T-helper 17 cell (primary cell): ENCODE data around the gene GPC3. TPM values are rescaled to one million over a fixed set of nuclear protein-coding genes. Genes with fewer than 3 reads are reported as not detected.

Experiments used
- ATAC-seq: fragments of 150-1000 bp; cut with Tn5 transposase; 2 replicates; pipeline ENCODE4 v1.10.0; 2021; ENCODE audit warnings: mild to moderate bottlenecking, moderate library complexity
- DNase-seq, 3 donors: peaks; one replicate each; pipeline versions ENCODE4 v3.0.0 to v3.0.0-alpha.2; 2020 to 2021
- H3K9me3 ChIP-seq: one replicate; pipeline ENCODE4 v1.7.0; 2013; ENCODE audit warnings: low read length, mild to moderate bottlenecking; ENCODE audit not compliant: control insufficient read depth, poor library complexity, severe bottlenecking
- H3K27ac Mint-ChIP-seq: one replicate; pipeline ENCODE4 v1.8.0; 2022; ENCODE audit warnings: mild to moderate bottlenecking, moderate library complexity, mixed read lengths
- H3K27me3 Mint-ChIP-seq: one replicate; pipeline ENCODE4 v1.8.0; 2022; ENCODE audit warnings: mixed read lengths
- H3K36me3 Mint-ChIP-seq: one replicate; pipeline ENCODE4 v1.8.0; 2022; ENCODE audit warnings: low read depth, mixed read lengths
- H3K4me1 Mint-ChIP-seq: one replicate; pipeline ENCODE4 v1.8.0; 2022; ENCODE audit warnings: mild to moderate bottlenecking, mixed read lengths
- H3K4me3 Mint-ChIP-seq: one replicate; pipeline ENCODE4 v1.8.0; 2022; ENCODE audit warnings: mild to moderate bottlenecking, moderate library complexity, mixed read lengths
- total RNA-seq, 4 donors: library from RNA in 2 of 4; stranded (reverse) in 2 of 4; gene quantifications; one replicate each; pipeline ENCODE4 v1.2.3 and lab custom pipeline; 2022 to 2026

Gene GPC3
- total RNA-seq, 2 donors from 2014 or later, result 0.20 to 0.39 TPM

DNA sequence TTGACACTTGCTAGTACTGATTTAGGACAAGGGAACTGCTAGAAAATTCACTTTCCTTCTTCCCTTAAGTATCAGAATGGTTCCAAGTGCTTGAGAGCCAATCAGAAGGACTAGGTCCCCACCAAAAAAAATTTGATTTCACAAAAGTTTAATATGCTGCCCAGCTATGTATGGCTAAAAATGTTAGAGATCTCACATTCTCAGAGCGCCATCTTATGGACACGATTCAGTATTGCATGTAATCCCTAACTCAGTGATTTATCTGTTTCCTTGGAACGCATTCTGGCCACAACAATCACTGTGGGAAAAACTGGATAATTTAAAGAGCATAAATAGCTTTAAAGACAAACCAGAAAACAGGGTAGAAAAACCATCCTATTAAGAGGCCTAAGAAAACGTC, 315.0 kb downstream of the GPC3 start:
- DNase-seq (no peak), ATAC-seq (no peak)
- H3K4me1 Mint-ChIP-seq, result no peaks in the 10 kb centered on the region
- H3K9me3 ChIP-seq, result no peaks in the 10 kb centered on the region
- peaks cover 3% of the 10 kb centered on the region for H3K36me3 Mint-ChIP-seq
- H3K4me3 Mint-ChIP-seq, result no peak overlapping the region
- no peak overlapping the region for H3K27ac Mint-ChIP-seq
- peaks cover 5% of the 10 kb centered on the region for H3K27me3 Mint-ChIP-seq

DNA sequence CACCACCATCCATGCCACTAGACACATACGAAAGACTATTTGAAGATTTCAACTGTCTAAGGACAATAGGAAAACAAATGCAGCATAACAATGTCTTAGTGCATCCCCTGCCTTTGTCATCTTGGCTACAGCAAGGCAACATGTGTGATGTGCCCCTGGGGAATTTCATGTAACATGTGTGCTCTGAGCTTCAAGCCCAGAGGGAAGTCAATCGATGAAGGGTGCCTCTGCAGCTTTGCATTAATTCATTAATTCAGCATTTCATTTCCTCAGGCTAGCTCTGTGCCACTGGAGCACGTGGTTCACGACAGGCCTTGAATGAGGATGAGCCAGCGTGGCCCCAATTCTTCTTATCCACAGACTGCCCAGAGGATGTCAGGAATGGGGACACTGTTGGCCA, 316.2 kb downstream of the GPC3 start:
- no peak for ATAC-seq
- H3K27ac Mint-ChIP-seq, result no peak overlapping the region

DNA sequence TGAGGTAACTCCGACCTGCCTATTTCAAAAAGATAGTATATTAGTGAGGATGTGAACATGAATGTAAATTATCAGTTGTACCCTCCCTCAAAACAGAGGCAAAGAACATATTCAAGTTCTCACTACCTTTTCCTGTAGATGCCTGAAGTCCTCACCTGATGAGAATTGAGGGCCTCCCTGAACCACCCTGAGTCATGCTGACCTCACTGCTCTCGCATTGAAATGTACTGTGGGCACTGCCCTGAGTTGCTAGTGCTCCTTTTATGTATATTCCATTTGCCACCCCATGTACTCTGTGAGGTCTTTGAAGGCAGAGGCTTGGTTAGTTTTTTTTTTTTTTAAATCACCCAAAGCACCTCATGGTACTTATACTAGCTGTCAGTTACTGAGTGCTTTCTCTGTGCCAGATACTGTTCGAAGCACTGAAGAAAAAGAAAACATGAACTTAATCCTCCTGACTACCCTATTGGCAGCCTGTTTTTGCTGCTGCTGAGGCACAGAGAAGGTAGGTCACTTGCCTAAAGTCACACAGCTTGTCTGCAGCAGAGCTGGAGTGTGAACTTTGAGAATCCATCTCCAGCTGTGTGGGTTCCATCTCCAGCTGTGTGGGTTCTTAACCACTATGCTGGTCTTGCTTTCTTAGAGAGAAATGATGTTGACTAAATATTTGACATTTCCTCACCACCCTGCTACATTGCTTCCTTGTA, 317.0 kb downstream of the GPC3 start:
- ATAC-seq (no peak), DNase-seq (no peak)
- no peaks in the 10 kb centered on the region for H3K4me1 Mint-ChIP-seq
- no peaks in the 10 kb centered on the region for H3K9me3 ChIP-seq
- peaks cover 3% of the 10 kb centered on the region for H3K36me3 Mint-ChIP-seq
- H3K4me3 Mint-ChIP-seq, result no peak overlapping the region
- no peak overlapping the region for H3K27ac Mint-ChIP-seq
- peaks cover 5% of the 10 kb centered on the region for H3K27me3 Mint-ChIP-seq

More for the DNA sequence above, 316.2 kb downstream of the GPC3 start:
- Mint-ChIP-seq H3K36me3 (peaks cover 3% of the 10 kb centered on the region), H3K27me3 (peaks cover 5% of the 10 kb centered on the region), H3K4me1 (no peaks in the 10 kb centered on the region), H3K4me3 (no peak overlapping the region)
- H3K9me3 ChIP-seq, result no peaks in the 10 kb centered on the region
- DNase-seq, result no peak

DNA sequence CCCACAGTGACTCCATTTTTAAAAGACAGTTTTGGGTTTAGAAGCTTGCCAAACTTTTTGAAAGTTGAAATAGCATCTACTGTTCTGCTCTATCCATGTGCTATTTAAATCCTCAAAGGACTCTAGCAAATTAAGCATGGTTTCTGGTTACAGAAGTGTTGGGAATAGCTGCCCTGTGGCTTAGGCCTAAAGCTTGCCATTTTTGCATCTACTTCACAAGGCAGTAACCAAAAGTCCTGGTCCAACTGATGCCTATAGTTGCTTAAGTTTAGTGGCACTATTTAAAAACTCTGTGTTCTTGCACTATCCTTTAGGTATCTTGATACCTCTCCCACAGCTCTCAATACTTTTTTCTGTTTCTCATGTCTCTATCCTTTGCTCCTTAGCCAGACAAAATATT, 319.1 kb downstream of the GPC3 start:
- Mint-ChIP-seq H3K27ac (no peak overlapping the region), H3K27me3 (no peaks in the 10 kb centered on the region)

DNA sequence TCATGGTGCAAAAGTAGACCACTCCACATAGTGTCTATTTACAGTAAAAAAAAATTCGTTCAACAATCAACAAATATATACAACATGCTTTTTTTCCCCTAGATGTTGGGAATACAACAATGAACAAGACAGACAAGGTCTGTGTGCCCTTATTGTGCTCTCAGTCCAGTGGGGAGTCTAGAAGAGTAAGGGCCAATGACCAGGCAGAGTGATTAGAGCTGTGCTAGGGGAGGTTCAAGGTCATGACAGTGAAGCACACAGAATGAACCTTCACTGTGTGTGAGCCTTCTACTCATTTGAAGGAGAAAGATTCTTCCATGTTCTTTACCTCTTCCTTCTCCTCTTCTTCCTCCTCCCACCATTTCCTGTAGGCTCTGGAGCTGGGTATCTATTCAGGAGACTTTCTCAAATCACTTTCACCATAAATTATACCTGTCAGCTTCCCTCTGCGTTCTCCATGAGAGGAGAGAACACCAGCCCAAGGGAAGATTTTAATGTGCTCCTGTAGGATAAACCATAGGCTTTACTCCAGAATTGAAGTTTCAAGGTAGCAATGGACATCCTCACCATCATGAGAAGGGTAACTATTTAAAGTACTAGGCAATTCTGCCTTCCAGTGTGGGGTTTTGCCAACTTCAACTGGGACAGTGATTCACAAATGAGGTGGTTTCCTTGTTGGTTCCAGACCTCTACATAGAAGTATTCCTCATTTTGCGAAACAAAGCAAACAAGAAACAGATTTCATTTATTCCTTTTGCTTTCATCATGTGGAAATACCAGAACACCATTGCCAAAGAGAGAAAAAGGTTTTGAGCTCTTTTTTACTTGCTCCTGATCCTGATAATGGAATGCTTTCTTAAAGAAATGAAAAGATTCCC, 323.2 kb downstream of the GPC3 start:
- H3K4me3 Mint-ChIP-seq, result no peak overlapping the region
- no peak for DNase-seq
- no peaks in the 10 kb centered on the region for H3K27me3 Mint-ChIP-seq
- ATAC-seq, result no peak
- no peaks in the 10 kb centered on the region for H3K36me3 Mint-ChIP-seq
- no peaks in the 10 kb centered on the region for H3K4me1 Mint-ChIP-seq
- no peak overlapping the region for H3K27ac Mint-ChIP-seq
- no peaks in the 10 kb centered on the region for H3K9me3 ChIP-seq

More for the DNA sequence above, 319.1 kb downstream of the GPC3 start:
- Mint-ChIP-seq H3K36me3 (no peaks in the 10 kb centered on the region), H3K4me3 (no peak overlapping the region), H3K4me1 (no peaks in the 10 kb centered on the region)
- ATAC-seq, result no peak
- DNase-seq, result no peak
- no peaks in the 10 kb centered on the region for H3K9me3 ChIP-seq

DNA sequence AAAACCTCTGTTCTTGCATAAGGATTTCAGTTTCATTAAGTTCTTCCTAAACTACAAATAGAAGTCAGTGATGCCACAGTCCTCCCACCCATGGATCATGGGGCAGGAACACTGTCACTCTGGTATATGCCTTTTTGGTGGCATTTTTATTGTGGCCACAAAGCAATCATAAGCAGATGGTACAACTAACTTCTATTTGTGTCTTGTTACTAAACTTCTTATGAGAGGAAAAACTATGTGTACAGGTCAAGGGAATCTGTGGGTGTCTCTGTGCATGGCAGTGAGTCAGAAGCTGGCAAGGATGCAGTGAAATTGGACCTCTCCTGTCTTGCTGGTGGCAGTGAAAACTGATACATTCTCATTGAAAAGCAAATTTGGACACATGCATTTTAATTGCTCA, 325.1 kb downstream of the GPC3 start:
- no peaks in the 10 kb centered on the region for H3K27me3 Mint-ChIP-seq
- ATAC-seq (no peak), DNase-seq (no peak)
- no peaks in the 10 kb centered on the region for H3K36me3 Mint-ChIP-seq
- H3K27ac Mint-ChIP-seq, result no peak overlapping the region
- H3K4me3 Mint-ChIP-seq, result no peak overlapping the region
- no peaks in the 10 kb centered on the region for H3K4me1 Mint-ChIP-seq
- no peaks in the 10 kb centered on the region for H3K9me3 ChIP-seq

DNA sequence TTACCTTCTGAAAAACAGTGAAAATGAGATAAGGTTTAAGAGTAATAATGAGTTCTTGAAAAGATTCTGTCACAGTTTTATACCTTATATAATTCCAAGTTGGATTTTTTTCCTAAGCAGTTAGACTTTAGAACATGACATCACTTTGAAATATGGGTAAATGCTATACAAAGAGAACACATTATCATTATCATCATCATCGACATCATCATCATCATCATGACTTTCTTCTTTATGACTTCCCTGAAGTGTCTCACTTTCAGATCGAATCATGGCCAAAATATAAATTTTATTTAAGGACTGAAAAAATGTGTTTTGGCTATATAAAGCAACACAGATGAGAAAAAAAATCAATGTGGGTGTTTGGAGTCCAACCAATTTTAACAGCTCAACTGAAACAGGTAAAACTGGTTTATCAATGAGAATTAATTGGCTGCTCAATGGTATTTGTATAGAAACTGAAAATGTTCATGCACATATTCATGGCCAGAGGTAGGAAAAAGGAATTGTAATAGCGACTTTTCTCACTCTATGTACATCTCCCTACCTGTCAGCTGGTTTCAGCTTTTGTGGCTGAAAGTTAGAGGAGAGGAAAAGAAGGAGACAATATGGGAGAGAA, 327.0 kb downstream of the GPC3 start:
- ATAC-seq, result no peak
- no peaks in the 10 kb centered on the region for H3K27me3 Mint-ChIP-seq
- no peak overlapping the region for H3K4me3 Mint-ChIP-seq
- no peak overlapping the region for H3K27ac Mint-ChIP-seq
- no peaks in the 10 kb centered on the region for H3K9me3 ChIP-seq
- DNase-seq, result no peak
- no peaks in the 10 kb centered on the region for H3K36me3 Mint-ChIP-seq
- no peaks in the 10 kb centered on the region for H3K4me1 Mint-ChIP-seq

DNA sequence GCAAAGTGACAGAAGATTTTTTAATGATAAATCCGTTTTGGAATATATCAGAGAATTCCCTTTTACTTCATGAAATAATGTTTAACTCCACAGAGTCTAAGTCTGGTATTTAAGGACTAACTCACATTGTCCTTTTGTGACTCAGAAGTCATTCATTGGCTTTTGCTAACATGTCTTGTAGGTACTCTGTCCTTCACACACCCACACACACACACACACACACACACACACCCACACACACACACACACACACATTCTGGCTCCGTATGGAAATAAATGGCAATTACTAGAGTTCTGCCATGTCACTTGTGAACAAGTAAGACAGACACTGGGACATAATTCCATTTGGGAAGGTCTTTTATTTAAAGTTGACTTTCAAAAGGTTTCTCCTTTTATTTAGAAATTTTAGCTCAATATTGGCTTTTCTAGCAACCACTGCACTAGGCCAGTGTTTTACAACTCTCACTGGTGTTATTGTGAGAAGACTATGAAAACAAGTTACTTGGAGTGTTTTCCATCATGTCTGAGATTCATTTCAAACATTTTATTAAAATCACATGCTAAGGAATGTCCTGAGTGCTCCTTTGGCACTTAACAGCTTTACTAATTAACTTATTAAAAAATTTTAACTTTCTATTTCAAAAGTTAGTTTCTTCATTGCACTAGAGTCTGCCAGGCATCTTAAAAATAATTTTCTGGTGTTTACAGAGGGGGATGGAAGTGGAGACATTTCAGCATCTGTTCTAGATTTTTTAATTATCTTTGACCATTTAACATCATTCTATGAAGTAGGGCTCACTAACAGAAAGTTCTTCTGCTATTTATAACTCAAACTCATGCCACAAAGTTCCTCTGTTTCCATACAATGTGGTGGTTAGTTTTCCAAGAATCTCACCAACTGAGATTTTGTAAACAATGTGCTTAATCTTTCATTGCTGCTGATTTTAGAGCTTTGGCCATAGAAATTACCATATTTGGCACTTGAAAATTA, 329.8 kb downstream of the GPC3 start:
- H3K4me1 Mint-ChIP-seq, result no peaks in the 10 kb centered on the region
- H3K36me3 Mint-ChIP-seq, result no peaks in the 10 kb centered on the region
- H3K27me3 Mint-ChIP-seq, result no peaks in the 10 kb centered on the region
- no peak for DNase-seq
- H3K27ac Mint-ChIP-seq, result no peak overlapping the region
- no peaks in the 10 kb centered on the region for H3K9me3 ChIP-seq
- H3K4me3 Mint-ChIP-seq, result no peak overlapping the region
- ATAC-seq, result no peak

DNA sequence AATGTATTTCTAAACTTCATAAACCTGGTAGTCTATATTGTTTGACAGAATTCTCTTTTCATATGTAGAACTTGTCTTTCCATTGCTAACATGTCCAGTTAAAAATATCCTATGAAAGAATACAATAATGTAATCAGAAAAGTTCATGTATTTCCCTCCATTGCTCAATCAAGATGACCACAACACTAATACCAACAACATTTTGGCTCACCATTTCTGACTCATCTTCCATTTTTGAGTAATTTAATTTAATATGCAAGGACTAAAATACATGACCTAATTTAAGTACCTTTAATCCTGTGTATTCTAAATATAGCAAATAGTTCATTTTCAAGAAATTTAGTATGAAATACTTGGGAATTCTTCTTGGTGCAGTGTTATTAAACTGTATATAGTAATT, 330.6 kb downstream of the GPC3 start:
- H3K9me3 ChIP-seq, result no peaks in the 10 kb centered on the region
- no peaks in the 10 kb centered on the region for H3K36me3 Mint-ChIP-seq
- no peaks in the 10 kb centered on the region for H3K4me1 Mint-ChIP-seq
- ATAC-seq (no peak), DNase-seq (no peak)
- no peaks in the 10 kb centered on the region for H3K27me3 Mint-ChIP-seq
- H3K4me3 Mint-ChIP-seq, result no peak overlapping the region
- no peak overlapping the region for H3K27ac Mint-ChIP-seq

DNA sequence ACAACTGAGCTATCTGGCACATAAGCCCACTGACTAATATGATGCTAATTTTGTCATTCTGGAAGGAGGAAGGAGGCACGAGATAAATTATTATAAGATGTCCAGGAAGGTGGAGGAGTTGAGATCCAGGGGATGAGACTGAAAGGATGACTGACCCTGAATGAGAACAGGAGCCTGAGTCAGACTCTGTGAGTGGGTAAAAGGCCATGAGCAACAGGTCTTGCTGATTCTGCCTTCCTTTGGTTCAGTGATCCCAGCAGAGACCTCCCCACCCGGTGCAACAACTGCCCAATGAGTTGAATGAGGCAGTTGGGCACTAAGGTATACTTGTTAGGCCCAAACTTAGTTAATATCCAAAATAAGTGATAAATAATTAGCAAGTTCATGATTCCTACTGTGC, 332.0 kb downstream of the GPC3 start:
- Mint-ChIP-seq H3K27ac (no peak overlapping the region), H3K4me3 (no peak overlapping the region), H3K36me3 (peaks cover 2% of the 10 kb centered on the region), H3K27me3 (no peaks in the 10 kb centered on the region), H3K4me1 (peaks cover 2% of the 10 kb centered on the region)
- no peak for DNase-seq
- H3K9me3 ChIP-seq, result no peaks in the 10 kb centered on the region
- no peak for ATAC-seq

DNA sequence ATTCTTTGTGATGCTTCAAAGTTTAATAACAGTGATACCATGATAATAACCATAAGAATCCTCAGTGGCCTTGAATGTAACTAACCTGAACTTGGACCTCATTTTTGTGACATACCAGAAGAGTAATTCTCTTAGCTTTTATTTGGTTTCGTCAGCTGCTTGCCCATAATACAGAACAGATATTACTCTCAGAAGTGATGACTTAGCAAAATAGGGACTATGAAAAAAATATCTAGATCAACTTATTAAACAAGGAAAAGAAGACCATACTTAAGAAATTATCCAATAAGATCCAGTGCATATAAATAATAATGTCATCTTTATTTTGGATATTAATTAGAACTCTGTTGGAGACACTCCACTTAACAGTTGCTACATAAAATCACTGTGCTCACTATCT, 333.2 kb downstream of the GPC3 start:
- no peaks in the 10 kb centered on the region for H3K27me3 Mint-ChIP-seq
- H3K4me3 Mint-ChIP-seq, result no peak overlapping the region
- peaks cover 2% of the 10 kb centered on the region for H3K4me1 Mint-ChIP-seq
- ATAC-seq, result no peak
- peaks cover 2% of the 10 kb centered on the region for H3K36me3 Mint-ChIP-seq
- no peaks in the 10 kb centered on the region for H3K9me3 ChIP-seq
- H3K27ac Mint-ChIP-seq, result no peak overlapping the region
- DNase-seq, result no peak

DNA sequence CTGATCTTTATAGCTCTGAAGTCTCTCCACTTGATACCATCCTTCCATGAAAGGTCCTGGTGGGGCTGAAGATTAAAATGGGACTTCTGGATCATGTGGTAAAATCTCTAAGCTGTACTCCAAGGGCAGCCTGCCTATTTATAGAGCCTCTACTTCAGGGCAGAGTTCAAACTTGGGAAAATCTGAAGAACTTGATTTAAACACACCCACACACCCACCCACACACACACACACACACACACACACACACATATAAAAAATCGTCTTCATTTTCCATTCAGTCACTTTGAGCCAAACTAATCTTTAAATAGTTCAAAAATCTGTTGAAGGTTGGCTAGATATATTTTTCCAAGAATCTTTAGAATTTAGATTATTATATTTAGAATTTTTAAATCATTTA, 335.2 kb downstream of the GPC3 start:
- DNase-seq (no peak), ATAC-seq (no peak)
- H3K36me3 Mint-ChIP-seq, result peaks cover 2% of the 10 kb centered on the region
- no peaks in the 10 kb centered on the region for H3K9me3 ChIP-seq
- H3K4me3 Mint-ChIP-seq, result no peak overlapping the region
- peaks cover 2% of the 10 kb centered on the region for H3K4me1 Mint-ChIP-seq
- H3K27ac Mint-ChIP-seq, result no peak overlapping the region
- H3K27me3 Mint-ChIP-seq, result no peaks in the 10 kb centered on the region
